Measurements from ENCODE around the gene NLN.
"Not testable (repeated sequence)": the region's sequence is repeated elsewhere in the genome, so short reads cannot be mapped to it uniquely, and the experiment has no call there.

Gene NLN

GRCh38 chr5:65775476-65775875, 53.5 kb downstream of the NLN start:
- Histone ChIP-seq H3K27ac (no peak overlapping the region), H3K4me3 (no peak overlapping the region)
- TF ChIP-seq, protein P1, sequence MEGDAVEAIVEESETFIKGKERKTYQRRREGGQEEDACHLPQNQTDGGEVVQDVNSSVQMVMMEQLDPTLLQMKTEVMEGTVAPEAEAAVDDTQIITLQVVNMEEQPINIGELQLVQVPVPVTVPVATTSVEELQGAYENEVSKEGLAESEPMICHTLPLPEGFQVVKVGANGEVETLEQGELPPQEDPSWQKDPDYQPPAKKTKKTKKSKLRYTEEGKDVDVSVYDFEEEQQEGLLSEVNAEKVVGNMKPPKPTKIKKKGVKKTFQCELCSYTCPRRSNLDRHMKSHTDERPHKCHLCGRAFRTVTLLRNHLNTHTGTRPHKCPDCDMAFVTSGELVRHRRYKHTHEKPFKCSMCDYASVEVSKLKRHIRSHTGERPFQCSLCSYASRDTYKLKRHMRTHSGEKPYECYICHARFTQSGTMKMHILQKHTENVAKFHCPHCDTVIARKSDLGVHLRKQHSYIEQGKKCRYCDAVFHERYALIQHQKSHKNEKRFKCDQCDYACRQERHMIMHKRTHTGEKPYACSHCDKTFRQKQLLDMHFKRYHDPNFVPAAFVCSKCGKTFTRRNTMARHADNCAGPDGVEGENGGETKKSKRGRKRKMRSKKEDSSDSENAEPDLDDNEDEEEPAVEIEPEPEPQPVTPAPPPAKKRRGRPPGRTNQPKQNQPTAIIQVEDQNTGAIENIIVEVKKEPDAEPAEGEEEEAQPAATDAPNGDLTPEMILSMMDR (IDR thresholded peaks at IDR 0.05), result no peak
- no peak for DNase-seq (ENCODE audit: low spot score)

DNA sequence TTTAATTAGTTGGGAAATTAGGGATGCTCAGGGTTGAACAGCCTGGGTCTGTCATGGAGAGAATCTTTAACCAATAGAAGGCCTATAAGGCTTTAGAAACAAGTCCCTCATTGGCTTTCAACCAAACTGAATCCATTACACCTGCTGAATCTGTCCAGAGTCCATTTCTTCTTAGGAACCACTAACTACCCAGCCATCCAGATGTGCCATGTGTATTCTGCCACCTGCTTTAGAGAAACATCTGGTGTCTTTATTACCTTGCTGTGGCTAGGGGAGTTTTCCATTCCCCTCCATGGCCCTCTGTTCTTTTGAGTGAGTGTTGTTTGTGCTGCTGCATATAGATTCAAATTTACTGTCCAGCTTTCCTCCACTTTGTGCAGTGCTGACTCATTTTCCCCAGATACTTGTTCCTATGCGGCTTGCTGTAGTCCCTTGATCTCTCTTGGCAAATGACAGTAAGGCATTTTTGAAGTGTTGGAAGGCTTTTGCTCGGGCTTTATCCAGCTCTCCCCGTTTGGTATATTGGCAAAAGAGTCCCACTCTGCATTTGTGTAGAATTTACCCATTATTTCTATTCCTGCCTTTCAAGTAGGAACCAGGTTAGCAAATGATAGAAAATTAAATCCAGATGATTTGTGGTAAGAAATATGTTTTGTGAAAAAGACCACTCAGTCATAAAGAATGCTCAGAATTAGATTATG, 54.6 kb downstream of the NLN start:
- Histone ChIP-seq H3K27ac (no peak overlapping the region), H3K4me3 (no peak overlapping the region)
- TF ChIP-seq, protein P1 (IDR thresholded peaks at IDR 0.05), result no peak
- no peak for DNase-seq (ENCODE audit: low spot score)

DNA sequence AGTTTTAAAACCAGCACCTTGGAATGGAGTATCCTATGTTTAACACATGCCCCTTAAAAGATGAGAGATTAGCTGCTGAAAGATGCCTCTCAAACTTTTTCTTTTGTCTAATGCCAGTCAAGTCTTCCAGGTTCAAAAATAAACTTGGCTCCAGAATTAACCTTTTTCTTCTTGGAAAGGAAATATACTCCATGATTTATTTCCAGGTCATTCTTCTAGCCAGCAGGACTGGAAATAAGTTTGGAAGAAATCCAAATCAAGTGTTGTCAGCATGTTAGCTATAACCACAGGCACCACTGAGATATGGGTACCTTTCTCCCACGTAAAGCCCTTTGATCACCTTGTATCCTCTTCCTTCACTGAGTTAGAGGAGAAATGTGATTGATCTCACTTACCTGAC, 56.1 kb downstream of the NLN start:
- H3K27ac ChIP-seq, result no peak overlapping the region

DNA sequence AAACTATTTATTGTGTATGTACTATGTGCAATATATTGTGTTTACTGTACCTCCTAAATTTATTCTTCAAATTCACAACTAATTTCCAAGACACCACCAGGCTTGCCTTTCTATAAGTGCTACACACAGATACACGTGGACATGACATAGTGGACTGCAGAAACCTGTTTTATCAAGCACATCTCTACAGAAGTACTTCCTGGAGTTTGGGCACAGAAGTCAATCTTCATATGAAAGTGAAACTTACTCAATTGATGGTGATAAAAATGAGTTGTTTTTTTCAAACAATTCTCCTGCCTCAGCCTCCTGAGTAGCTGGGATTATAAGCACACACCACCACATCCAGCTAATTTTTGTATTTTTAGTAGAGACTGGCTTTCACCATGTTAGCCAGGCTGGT, 57.6 kb downstream of the NLN start:
- no peak for DNase-seq (ENCODE audit: low spot score)
- Histone ChIP-seq H3K27ac (no peak overlapping the region), H3K4me3 (no peak overlapping the region)
- TF ChIP-seq, protein P1 (IDR thresholded peaks at IDR 0.05), result no peak

More for the DNA sequence above, 56.1 kb downstream of the NLN start:
- TF ChIP-seq, protein P1 (IDR thresholded peaks at IDR 0.05), result no peak
- H3K4me3 ChIP-seq, result no peak overlapping the region
- no peak for DNase-seq (ENCODE audit: low spot score)

- DNase-seq (ENCODE audit: low spot score); H3K4me3 ChIP-seq; H3K27ac ChIP-seq: not testable (repeated sequence)
Measured at GRCh38 chr5:65788296-65788695, 66.3 kb downstream of the NLN start.

GRCh38 chr5:65790371-65791163, 68.6 kb downstream of the NLN start:
- Histone ChIP-seq H3K27ac (no peak overlapping the region), H3K4me3 (no peak overlapping the region)
- no peak for DNase-seq (ENCODE audit: low spot score)
- TF ChIP-seq, protein P1 (IDR thresholded peaks at IDR 0.05), result no peak

DNA sequence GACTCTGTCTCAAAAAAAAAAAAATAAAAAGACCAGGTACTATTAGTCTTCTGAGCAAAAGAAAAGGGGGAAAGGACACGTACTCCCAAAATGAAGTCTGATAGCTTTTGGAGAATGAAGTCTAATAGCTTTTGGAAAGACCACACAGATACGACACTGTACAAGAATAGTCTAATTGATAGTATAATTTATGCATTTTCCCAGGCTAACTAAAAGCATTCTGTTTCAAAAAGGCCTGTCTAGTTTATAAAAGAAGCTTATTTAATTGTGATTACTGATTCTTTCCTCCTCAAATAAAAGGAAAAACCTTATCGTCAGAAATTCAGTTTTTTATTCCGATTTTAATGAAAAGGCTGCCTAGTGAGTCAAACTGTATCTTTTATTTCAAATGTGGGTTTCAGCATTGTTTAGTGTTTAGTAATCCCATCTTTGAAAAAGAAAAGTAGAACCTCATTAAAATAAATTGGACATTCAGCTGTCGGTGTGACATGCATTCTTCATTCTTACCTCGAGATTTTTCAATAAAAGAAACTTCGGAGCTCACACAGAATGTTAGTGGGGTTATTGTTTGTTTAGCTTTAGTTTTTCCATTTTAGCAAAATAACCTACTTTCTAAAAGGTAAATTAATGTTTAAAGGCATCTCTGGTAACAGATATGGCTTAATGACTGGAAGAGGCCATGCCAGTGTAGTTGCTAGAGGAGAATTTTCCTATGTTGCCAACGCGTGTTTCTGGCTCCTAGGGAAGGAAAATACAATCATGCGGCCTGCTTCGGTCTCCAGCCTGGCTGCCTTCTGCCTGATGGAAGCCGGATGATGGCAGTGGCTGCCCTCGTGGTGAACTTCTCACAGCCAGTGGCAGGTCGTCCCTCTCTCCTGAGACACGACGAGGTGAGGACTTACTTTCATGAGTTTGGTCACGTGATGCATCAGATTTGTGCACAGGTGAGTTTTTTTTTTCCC, 70.0 kb downstream of the NLN start:
- DNase-seq (ENCODE audit: low spot score), result no peak
- no peak overlapping the region for H3K4me3 ChIP-seq
- no peak overlapping the region for H3K27ac ChIP-seq
- TF ChIP-seq, protein P1 (IDR thresholded peaks at IDR 0.05), result no peak

All from coronary artery (tissue), 2 donors.